Mesendoderm (in vitro differentiated cells): ENCODE measurements around the gene ALX3.
A peak's percentile ranks its signal among the peaks of the same experiment; 100 is the strongest.
"Not testable (repeated sequence)": the region's sequence is repeated elsewhere in the genome, so short reads cannot be mapped to it uniquely, and the experiment has no call there.

Source experiments
- DNase-seq: peaks from one replicate; pipeline ENCODE4 v3.0.0; 2013
- H2AK5ac ChIP-seq: 2 replicates; pipeline ENCODE4 v1.6.1; 2013; ENCODE audit warnings: low read length, inconsistent platforms
- H2BK120ac ChIP-seq: 2 replicates; pipeline ENCODE4 v1.6.1; 2013; ENCODE audit warnings: low read depth, mild to moderate bottlenecking, low read length, moderate library complexity, mixed read lengths
- H2BK15ac ChIP-seq: replicated peaks from 2 replicates; pipeline ENCODE4 v1.6.1; 2013; ENCODE audit warnings: low read depth, mild to moderate bottlenecking, moderate library complexity
- H2BK5ac ChIP-seq: 2 replicates; pipeline ENCODE4 v1.6.1; 2013; ENCODE audit warnings: low read length, inconsistent platforms
- H3K18ac ChIP-seq: 2 replicates; pipeline ENCODE4 v1.6.1; 2013; ENCODE audit warnings: mild to moderate bottlenecking, low read length, mixed read lengths
- H3K23ac ChIP-seq: one replicate; pipeline ENCODE4 v1.6.1; 2013; ENCODE audit warnings: low read length
- H3K27ac ChIP-seq: 2 replicates; pipeline ENCODE4 v1.5.1; 2013; ENCODE audit warnings: low read depth, mild to moderate bottlenecking, inconsistent platforms, low read length, moderate library complexity
- H3K27me3 ChIP-seq: 2 replicates; pipeline ENCODE4 v1.6.1; 2013; ENCODE audit warnings: low read length, control low read depth, mild to moderate bottlenecking, inconsistent platforms; ENCODE audit not compliant: insufficient read depth, poor library complexity
- H3K36me3 ChIP-seq: 2 replicates; pipeline ENCODE4 v1.6.1; 2013; ENCODE audit warnings: low read length, inconsistent platforms; ENCODE audit not compliant: control insufficient read depth, insufficient read depth
- H3K4ac ChIP-seq: one replicate; pipeline ENCODE4 v1.6.1; 2013; ENCODE audit warnings: low read depth, mild to moderate bottlenecking, low read length, moderate library complexity
- H3K4me1 ChIP-seq: 2 replicates; pipeline ENCODE4 v1.6.1; 2013; ENCODE audit warnings: low read depth, low read length, inconsistent platforms; ENCODE audit not compliant: control insufficient read depth
- H3K4me2 ChIP-seq: 2 replicates; pipeline ENCODE4 v1.6.1; 2013; ENCODE audit warnings: low read length
- H3K4me3 ChIP-seq: 2 replicates; pipeline ENCODE4 v1.5.1; 2013; ENCODE audit warnings: mild to moderate bottlenecking, low read length
- H3K56ac ChIP-seq: one replicate; pipeline ENCODE4 v1.6.1; 2013; ENCODE audit warnings: low read length
- H3K79me1 ChIP-seq: 2 replicates; pipeline ENCODE4 v1.6.1; 2013; ENCODE audit warnings: low read length, inconsistent platforms
- H3K79me2 ChIP-seq: 2 replicates; pipeline ENCODE4 v1.6.1; 2013; ENCODE audit warnings: mild to moderate bottlenecking, low read length; ENCODE audit not compliant: control insufficient read depth, insufficient read depth
- H3K9ac ChIP-seq: 2 replicates; pipeline ENCODE4 v1.6.1; 2013; ENCODE audit warnings: low read length, inconsistent platforms
- H4K5ac ChIP-seq: one replicate; pipeline ENCODE4 v1.6.1; 2013; ENCODE audit warnings: low read length
- H4K8ac ChIP-seq: one replicate; pipeline ENCODE4 v1.6.1; 2013; ENCODE audit warnings: low read depth, mild to moderate bottlenecking, control low read depth, low read length, moderate library complexity
- WGBS: extraction: QIAGEN DNeasy Blood & Tissue Kit; methylation state at CpG from one replicate; pipeline ENCODE4 v1.1.7; 2013; ENCODE audit warnings: low lambda C conversion rate, missing lambda C conversion rate; ENCODE audit not compliant: insufficient coverage; ENCODE audit errors: extremely low coverage; 5-methylcytosine and 5-hydroxymethylcytosine counted together

The ALX3 gene

GRCh38 chr1:110083866-110084226, 13.4 kb upstream of the ALX3 start:
- H3K4me3 ChIP-seq, result no peak overlapping the region
- H3K9ac ChIP-seq, result no peak overlapping the region
- peaks cover 47% of the 10 kb centered on the region for H3K27me3 ChIP-seq
- H4K5ac ChIP-seq, result no peak overlapping the region
- H3K56ac ChIP-seq, result no peak overlapping the region
- DNase-seq, result no peak
- no peak overlapping the region for H2BK5ac ChIP-seq
- no peak overlapping the region for H3K23ac ChIP-seq
- H3K79me2 ChIP-seq, result no peaks in the 10 kb centered on the region
- H3K4me2 ChIP-seq, result peak overlapping the region; percentile 25
- H3K79me1 ChIP-seq, result no peaks in the 10 kb centered on the region
- no peak overlapping the region for H3K27ac ChIP-seq
- H3K4ac ChIP-seq, result no peak overlapping the region
- no peaks in the 10 kb centered on the region for H3K4me1 ChIP-seq
- no peaks in the 10 kb centered on the region for H3K36me3 ChIP-seq
- H4K8ac ChIP-seq, result no peak overlapping the region
- no CpG with 5 or more reads among the region's 37 CpGs for WGBS
- H2BK15ac ChIP-seq, result no peak overlapping the region
- no peak overlapping the region for H2BK120ac ChIP-seq
- H2AK5ac ChIP-seq, result no peak overlapping the region
- no peak overlapping the region for H3K18ac ChIP-seq

GRCh38 chr1:110083061-110083865, 12.8 kb upstream of the ALX3 start:
- H4K5ac ChIP-seq, result no peak overlapping the region
- no peak overlapping the region for H2AK5ac ChIP-seq
- no peak overlapping the region for H2BK120ac ChIP-seq
- no peaks in the 10 kb centered on the region for H3K4me1 ChIP-seq
- H3K9ac ChIP-seq, result no peak overlapping the region
- H3K79me1 ChIP-seq, result no peaks in the 10 kb centered on the region
- DNase-seq, result no peak
- no peak overlapping the region for H2BK15ac ChIP-seq
- H3K79me2 ChIP-seq, result no peaks in the 10 kb centered on the region
- no peak overlapping the region for H3K18ac ChIP-seq
- no peak overlapping the region for H4K8ac ChIP-seq
- H3K23ac ChIP-seq, result no peak overlapping the region
- H3K4ac ChIP-seq, result no peak overlapping the region
- peak overlapping the region; percentile 7 for H3K4me2 ChIP-seq
- no peak overlapping the region for H3K4me3 ChIP-seq
- no peaks in the 10 kb centered on the region for H3K36me3 ChIP-seq
- no peak overlapping the region for H2BK5ac ChIP-seq
- H3K27me3 ChIP-seq, result peaks cover 47% of the 10 kb centered on the region
- H3K27ac ChIP-seq, result no peak overlapping the region
- H3K56ac ChIP-seq, result no peak overlapping the region
- WGBS, result no CpG with 5 or more reads among the region's 15 CpGs

- Histone ChIP-seq H2BK5ac (no peak overlapping the region), H3K4me1 (no peaks in the 10 kb centered on the region), H4K8ac (no peak overlapping the region), H3K79me2 (no peaks in the 10 kb centered on the region), H3K9ac (no peak overlapping the region), H2AK5ac (no peak overlapping the region), H3K27ac (no peak overlapping the region), H3K27me3 (peaks cover 47% of the 10 kb centered on the region), H3K56ac (no peak overlapping the region), H3K36me3 (no peaks in the 10 kb centered on the region), H2BK120ac (no peak overlapping the region), H3K23ac (no peak overlapping the region), H3K4me3 (no peak overlapping the region), H3K4me2 (no peak overlapping the region), H3K18ac (no peak overlapping the region), H3K79me1 (no peaks in the 10 kb centered on the region), H3K4ac (no peak overlapping the region), H2BK15ac (no peak overlapping the region), H4K5ac (no peak overlapping the region)
- no peak for DNase-seq
- WGBS, result no CpG with 5 or more reads among the region's 5 CpGs
Measured at GRCh38 chr1:110082477-110082876, 12.0 kb upstream of the ALX3 start.

GRCh38 chr1:110081061-110081460, 10.6 kb upstream of the ALX3 start:
- H3K56ac ChIP-seq, result no peak overlapping the region
- no peaks in the 10 kb centered on the region for H3K36me3 ChIP-seq
- H3K18ac ChIP-seq, result no peak overlapping the region
- peaks cover 37% of the 10 kb centered on the region for H3K27me3 ChIP-seq
- H2AK5ac ChIP-seq, result no peak overlapping the region
- H3K9ac ChIP-seq, result no peak overlapping the region
- H2BK15ac ChIP-seq, result no peak overlapping the region
- H2BK5ac ChIP-seq, result no peak overlapping the region
- no peaks in the 10 kb centered on the region for H3K79me1 ChIP-seq
- no CpG with 5 or more reads among the region's 5 CpGs for WGBS
- H2BK120ac ChIP-seq, result no peak overlapping the region
- H3K23ac ChIP-seq, result no peak overlapping the region
- no peak overlapping the region for H3K4me2 ChIP-seq
- DNase-seq, result no peak
- no peak overlapping the region for H3K4me3 ChIP-seq
- no peak overlapping the region for H3K27ac ChIP-seq
- H3K4me1 ChIP-seq, result no peaks in the 10 kb centered on the region
- no peak overlapping the region for H4K5ac ChIP-seq
- H3K4ac ChIP-seq, result no peak overlapping the region
- no peak overlapping the region for H4K8ac ChIP-seq
- no peaks in the 10 kb centered on the region for H3K79me2 ChIP-seq

- H3K79me1 ChIP-seq, H3K18ac ChIP-seq, DNase-seq, H2BK120ac ChIP-seq, H2AK5ac ChIP-seq, H2BK5ac ChIP-seq, H3K4me2 ChIP-seq, H2BK15ac ChIP-seq, H3K79me2 ChIP-seq, H3K4me3 ChIP-seq, H3K23ac ChIP-seq, H4K8ac ChIP-seq, H3K36me3 ChIP-seq, H3K4ac ChIP-seq, H3K9ac ChIP-seq, H3K56ac ChIP-seq, H3K27ac ChIP-seq, H3K4me1 ChIP-seq, H4K5ac ChIP-seq: not testable (repeated sequence)
- no CpG with 5 or more reads among the region's 2 CpGs for whole genome bisulfite sequencing
- H3K27me3 ChIP-seq, result peaks cover 27% of the 10 kb centered on the region
Measured at GRCh38 chr1:110079995-110080394, 9.5 kb upstream of the ALX3 start.
